IMR-90 (cell line): ENCODE measurements around the gene IL36G. TPM values are rescaled to one million over a fixed set of nuclear protein-coding genes. Genes with fewer than 3 reads are reported as not detected.

Experiments
- microRNA-seq, 2 experiments: library from miRNA; stranded (forward) in 1 of 2; unstranded in 1 of 2; fragments of 10-50 nt in 1 of 2; fragments of <30 nt in 1 of 2; gene quantifications in 1 of 2; microRNA quantifications in 1 of 2; one replicate each; pipeline versions ENCODE3 to v1.1.0; 2013 to 2020; ENCODE audit not compliant: insufficient read depth in 1 of 2, insufficient read length in 1 of 2, unreplicated experiment in 1 of 2
- polyA plus RNA-seq, 3 experiments: library from polyadenylated mRNA; depleted of rRNA; stranded (reverse); fragments of >200 nt; gene quantifications; 2 replicates each; pipeline ENCODE4 v1.2.3, GENCODE V29; 2012; ENCODE audit warnings: low replicate concordance in 1 of 3
- small RNA-seq, 5 experiments: library from RNA; depleted of rRNA; stranded (forward); fragments of <200 nt; gene quantifications; one replicate each; pipeline ENCODE3, GENCODE V24; 2012
- total RNA-seq: library from RNA; depleted of rRNA; stranded (reverse); fragments of >200 nt; gene quantifications from 2 replicates; pipeline ENCODE4 v1.2.3, GENCODE V29; 2012; rRNA removed

Gene IL36G
- total and polyA plus RNA-seq, 2 of the 4 experiments (the other 2 are of a cell fraction): not detected

Small RNA genes within 50 kb of the gene (microRNA-seq; reads per million reads assigned to microRNA genes)
- gene HMGN2P23 (ENCODE audit: insufficient read depth, insufficient read length): not detected

Small RNA genes within 50 kb of the gene (small RNA-seq; reads per million reads assigned to genes)
- gene HMGN2P23: 0 reads per million in 5 experiments

Other genes with a start within 250 kb of the IL36G start
- gene CKAP2L, start 213.4 kb upstream of the IL36G start, total RNA-seq: 9.9 and 13.3 TPM in 2 replicates
- gene CKAP2L, start 213.4 kb upstream of the IL36G start, polyA plus RNA-seq (2012; rRNA removed): 6.3 and 6.4 TPM in 2 replicates
- gene IL1A, start 193.5 kb upstream of the IL36G start, total RNA-seq: 0.83 and 1.1 TPM in 2 replicates
- gene IL1A, start 193.5 kb upstream of the IL36G start, polyA plus RNA-seq (2012; rRNA removed): 0.39 and 0.48 TPM in 2 replicates
- gene IL1B, start 141.2 kb upstream of the IL36G start, total RNA-seq: 3.0 and 3.6 TPM in 2 replicates
- 3.2 and 4.4 TPM in 2 replicates for gene IL1B, start 141.2 kb upstream of the IL36G start, polyA plus RNA-seq (2012; rRNA removed)
- gene IL37, start 66.8 kb upstream of the IL36G start, total RNA-seq: not detected in 2 replicates
- gene IL37, start 66.8 kb upstream of the IL36G start, polyA plus RNA-seq (2012; rRNA removed): 0.15 TPM in 1 of 2 replicates, not detected in the other
- gene IL36A, start 27.5 kb downstream of the IL36G start, total RNA-seq: not detected in 2 replicates
- not detected in 2 replicates for gene IL36A, start 27.5 kb downstream of the IL36G start, polyA plus RNA-seq (2012; rRNA removed)
- not detected in 2 replicates for gene IL36B, start 74.9 kb downstream of the IL36G start, total RNA-seq
- not detected in 2 replicates for gene IL36B, start 74.9 kb downstream of the IL36G start, polyA plus RNA-seq (2012; rRNA removed)
- not detected in 2 replicates for gene IL36RN, start 81.2 kb downstream of the IL36G start, total RNA-seq
- gene IL36RN, start 81.2 kb downstream of the IL36G start, polyA plus RNA-seq (2012; rRNA removed): not detected in 2 replicates
- gene IL1F10, start 90.0 kb downstream of the IL36G start, total RNA-seq: not detected in 2 replicates
- not detected in 2 replicates for gene IL1F10, start 90.0 kb downstream of the IL36G start, polyA plus RNA-seq (2012; rRNA removed)
- gene IL1RN, start 149.6 kb downstream of the IL36G start, total RNA-seq: not detected in 2 replicates
- not detected in 2 replicates for gene IL1RN, start 149.6 kb downstream of the IL36G start, polyA plus RNA-seq (2012; rRNA removed)
- 0.28 and 0.36 TPM in 2 replicates for gene PSD4, start 196.0 kb downstream of the IL36G start, total RNA-seq
- 0.55 and 0.70 TPM in 2 replicates for gene PSD4, start 196.0 kb downstream of the IL36G start, polyA plus RNA-seq (2012; rRNA removed)